OCI-LY1 (cell line): ENCODE results near the gene SLC30A3.

ENCODE experiments used
- H2AFZ ChIP-seq: fragments of 200-600 bp; sonication (generic), shearing (Covaris generic); 2 replicates; pipeline ENCODE4 v1.6.0; 2014; ENCODE audit warnings: antibody characterized with exemption, mild to moderate bottlenecking, low read length
- H3F3A ChIP-seq: fragments of 200-600 bp; sonication (generic), shearing (Covaris generic); 2 replicates; pipeline ENCODE4 v1.6.0; 2014; ENCODE audit warnings: mild to moderate bottlenecking, antibody characterized with exemption, low read length, moderate library complexity; ENCODE audit not compliant: insufficient read depth
- H3K27ac ChIP-seq: fragments of 200-600 bp; sonication (generic); 2 replicates; pipeline ENCODE4 v1.5.1; 2014; ENCODE audit warnings: low read length, mixed run types, mild to moderate bottlenecking, low read depth; ENCODE audit not compliant: poor library complexity, severe bottlenecking
- H3K27me3 ChIP-seq: fragments of 200-600 bp; sonication (generic); 2 replicates; pipeline ENCODE4 v1.6.0; 2014; ENCODE audit warnings: antibody characterized with exemption, mild to moderate bottlenecking, low read length, moderate library complexity; ENCODE audit not compliant: insufficient read depth
- H3K36me3 ChIP-seq: fragments of 200-600 bp; sonication (generic); 2 replicates; pipeline ENCODE4 v1.6.1; 2014; ENCODE audit warnings: mild to moderate bottlenecking, antibody characterized with exemption, low read length, moderate library complexity, mixed read lengths; ENCODE audit not compliant: insufficient read depth
- H3K4me1 ChIP-seq: fragments of 200-600 bp; sonication (generic); 2 replicates; pipeline ENCODE4 v1.5.1; 2014; ENCODE audit warnings: mild to moderate bottlenecking, low read length, moderate library complexity; ENCODE audit not compliant: insufficient read depth, severe bottlenecking
- H3K4me2 ChIP-seq: fragments of 200-600 bp; sonication (generic), shearing (Covaris generic); 2 replicates; pipeline ENCODE4 v1.6.1; 2014; ENCODE audit warnings: low read length
- H3K4me3 ChIP-seq: fragments of 200-600 bp; sonication (generic); 2 replicates; pipeline ENCODE4 v1.5.1; 2014; ENCODE audit warnings: low read length, low read depth, mild to moderate bottlenecking, mixed read lengths; ENCODE audit not compliant: poor library complexity, severe bottlenecking
- H3K79me2 ChIP-seq: fragments of 200-600 bp; shearing (Covaris generic); 2 replicates; pipeline ENCODE4 v1.6.1; 2016; ENCODE audit warnings: mixed run types, low read length, mixed read lengths; ENCODE audit not compliant: insufficient read depth
- H3K9ac ChIP-seq: fragments of 200-600 bp; sonication (generic), shearing (Covaris generic); 2 replicates; pipeline ENCODE4 v1.6.1; 2014; ENCODE audit warnings: mild to moderate bottlenecking, low read length, mixed read lengths
- H3K9me2 ChIP-seq: fragments of 200-600 bp; sonication (generic), shearing (Covaris generic); 2 replicates; pipeline ENCODE4 v1.6.1; 2014; ENCODE audit warnings: low read depth, mild to moderate bottlenecking, low read length, mixed read lengths
- H3K9me3 ChIP-seq: fragments of 200-600 bp; shearing (Covaris generic); 2 replicates; pipeline ENCODE4 v1.6.1; 2014; ENCODE audit warnings: low read length, mixed read lengths
- H4K20me1 ChIP-seq: fragments of 200-600 bp; sonication (generic), shearing (Covaris generic); 2 replicates; pipeline ENCODE4 v1.6.0; 2016; ENCODE audit warnings: mild to moderate bottlenecking, low read length; ENCODE audit not compliant: insufficient read depth
- EZH2 ChIP-seq: fragments of 200-600 bp; sonication (generic), shearing (Covaris generic); IDR thresholded peaks from 2 replicates; pipeline ENCODE4 v1.8.0; 2017; ENCODE audit warnings: borderline replicate concordance, mixed run types, mild to moderate bottlenecking, antibody characterized with exemption, low read length, moderate library complexity, mixed read lengths
- TF ChIP-seq, protein P1 (sequence below): fragments of 200-600 bp; sonication (generic), shearing (Covaris generic); IDR thresholded peaks from 2 replicates; pipeline ENCODE4 v1.5.1; 2017; ENCODE audit warnings: mild to moderate bottlenecking, antibody characterized with exemption, low read length, moderate library complexity, mixed read lengths

The SLC30A3 gene

GRCh38 chr2:27220091-27220490, 42.8 kb downstream of the SLC30A3 start:
- H3F3A ChIP-seq: no peaks in the 10 kb centered on the region
- H3K27me3 ChIP-seq: no peaks in the 10 kb centered on the region
- H4K20me1 ChIP-seq: no peaks in the 10 kb centered on the region
- H3K27ac ChIP-seq: no peak overlapping the region
- peaks cover 11% of the 10 kb centered on the region for H3K79me2 ChIP-seq
- H3K9ac ChIP-seq: no peak overlapping the region
- H3K4me3 ChIP-seq: no peak overlapping the region
- no peaks in the 10 kb centered on the region for H3K9me2 ChIP-seq
- H2AFZ ChIP-seq: no peak overlapping the region
- peaks cover 87% of the 10 kb centered on the region for H3K36me3 ChIP-seq
- H3K4me1 ChIP-seq: peaks cover 23% of the 10 kb centered on the region
- TF ChIP-seq, protein P1, sequence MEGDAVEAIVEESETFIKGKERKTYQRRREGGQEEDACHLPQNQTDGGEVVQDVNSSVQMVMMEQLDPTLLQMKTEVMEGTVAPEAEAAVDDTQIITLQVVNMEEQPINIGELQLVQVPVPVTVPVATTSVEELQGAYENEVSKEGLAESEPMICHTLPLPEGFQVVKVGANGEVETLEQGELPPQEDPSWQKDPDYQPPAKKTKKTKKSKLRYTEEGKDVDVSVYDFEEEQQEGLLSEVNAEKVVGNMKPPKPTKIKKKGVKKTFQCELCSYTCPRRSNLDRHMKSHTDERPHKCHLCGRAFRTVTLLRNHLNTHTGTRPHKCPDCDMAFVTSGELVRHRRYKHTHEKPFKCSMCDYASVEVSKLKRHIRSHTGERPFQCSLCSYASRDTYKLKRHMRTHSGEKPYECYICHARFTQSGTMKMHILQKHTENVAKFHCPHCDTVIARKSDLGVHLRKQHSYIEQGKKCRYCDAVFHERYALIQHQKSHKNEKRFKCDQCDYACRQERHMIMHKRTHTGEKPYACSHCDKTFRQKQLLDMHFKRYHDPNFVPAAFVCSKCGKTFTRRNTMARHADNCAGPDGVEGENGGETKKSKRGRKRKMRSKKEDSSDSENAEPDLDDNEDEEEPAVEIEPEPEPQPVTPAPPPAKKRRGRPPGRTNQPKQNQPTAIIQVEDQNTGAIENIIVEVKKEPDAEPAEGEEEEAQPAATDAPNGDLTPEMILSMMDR: no peak
- TF ChIP-seq EZH2: no peak
- no peaks in the 10 kb centered on the region for H3K9me3 ChIP-seq
- no peak overlapping the region for H3K4me2 ChIP-seq

DNA sequence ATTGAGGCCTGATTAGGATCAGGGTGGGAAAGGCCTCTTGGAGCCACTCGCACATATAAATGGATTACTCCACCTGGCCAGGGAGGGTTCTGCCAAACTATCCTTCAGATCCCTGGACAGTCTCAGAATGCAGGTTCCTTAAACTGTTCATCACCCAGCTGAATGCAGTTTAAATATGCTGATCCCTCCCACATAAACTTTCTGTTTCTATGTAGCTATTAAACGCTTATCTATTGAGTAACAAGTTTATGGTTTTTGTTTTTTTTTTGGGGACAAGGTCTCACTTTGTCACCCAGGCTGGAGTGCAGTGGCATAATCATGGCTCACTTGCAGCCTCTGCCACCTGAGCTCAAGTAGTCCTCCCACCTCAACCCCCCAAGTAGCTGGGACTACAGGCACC, 43.8 kb downstream of the SLC30A3 start:
- Histone ChIP-seq H3K9ac (peak overlapping the region; percentile 99; the same call in 1 of the 2 replicates), H3K4me3 (peak overlapping the region; percentile 95), H3K9me3 (no peaks in the 10 kb centered on the region), H3K9me2 (no peaks in the 10 kb centered on the region), H3K4me1 (peaks cover 23% of the 10 kb centered on the region), H2AFZ (no peak overlapping the region), H3K4me2 (peak overlapping the region; percentile 86), H3K27me3 (no peaks in the 10 kb centered on the region), H3F3A (no peaks in the 10 kb centered on the region), H4K20me1 (no peaks in the 10 kb centered on the region), H3K36me3 (peaks cover 79% of the 10 kb centered on the region), H3K27ac (no peak overlapping the region), H3K79me2 (peaks cover 11% of the 10 kb centered on the region)
- TF ChIP-seq, protein P1: no peak
- TF ChIP-seq EZH2: no peak

DNA sequence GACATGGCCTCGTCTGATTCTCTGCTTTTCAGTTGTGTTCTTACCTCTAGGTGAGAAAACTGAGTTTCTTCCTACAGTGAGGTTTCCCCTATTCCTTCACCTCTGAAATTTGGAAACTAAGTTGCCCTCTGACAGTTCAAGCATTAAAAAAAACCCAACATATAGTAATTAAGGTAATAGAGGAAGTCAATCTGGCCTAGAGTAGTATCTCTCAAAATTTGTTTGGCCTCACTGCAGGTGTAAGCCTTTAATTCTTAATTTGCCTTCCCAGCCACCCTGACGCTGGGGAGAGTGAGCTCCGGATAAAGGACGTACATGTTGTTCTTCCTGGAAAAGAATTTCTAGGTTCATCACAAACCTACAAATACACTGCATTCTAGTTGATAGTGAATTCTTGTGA, 44.2 kb downstream of the SLC30A3 start:
- Histone ChIP-seq H3K27me3 (no peaks in the 10 kb centered on the region), H3K36me3 (peaks cover 74% of the 10 kb centered on the region), H3K9me2 (no peaks in the 10 kb centered on the region), H3K4me2 (peak overlapping the region; percentile 86), H3K9ac (peak overlapping the region; percentile 99), H3F3A (no peaks in the 10 kb centered on the region), H3K27ac (peak overlapping the region; percentile 76), H3K4me1 (peaks cover 24% of the 10 kb centered on the region), H2AFZ (no peak overlapping the region), H4K20me1 (no peaks in the 10 kb centered on the region), H3K9me3 (no peaks in the 10 kb centered on the region), H3K79me2 (peaks cover 11% of the 10 kb centered on the region), H3K4me3 (peak overlapping the region; percentile 95)
- TF ChIP-seq, protein P1: no peak
- no peak for TF ChIP-seq EZH2
